Activated CD8-positive, alpha-beta memory T cell treated with anti-CD3 and anti-CD28 coated beads for 4 hours (primary cell): ENCODE data around the gene ADCY3.

Experiments
- DNase-seq, 2 donors: peaks; one replicate each; pipeline ENCODE4 v3.0.0-alpha.2; 2020; ENCODE audit warnings: low read depth in 2 of 2

Gene ADCY3

GRCh38 chr2:24925815-24926214 is 5.8 kb upstream of the ADCY3 start:
- no peak for DNase-seq

GRCh38 chr2:24924732-24925131 is 4.7 kb upstream of the ADCY3 start:
- no peak for DNase-seq

GRCh38 chr2:24924266-24924665 is 4.2 kb upstream of the ADCY3 start:
- no peak for DNase-seq

- no peak for DNase-seq
Observed at GRCh38 chr2:24923106-24923505, 3.1 kb upstream of the ADCY3 start.

- no peak for DNase-seq
Observed at GRCh38 chr2:24922556-24922955, 2.5 kb upstream of the ADCY3 start.

GRCh38 chr2:24920809-24921441 is 888 bp upstream of the ADCY3 start:
- no peak for DNase-seq

GRCh38 chr2:24919506-24920097 is 435 bp downstream of the ADCY3 start:
- DNase-seq = no peak

- DNase-seq = peak; percentile 31 to 50
Observed at GRCh38 chr2:24919037-24919505, 966 bp downstream of the ADCY3 start.

- no peak for DNase-seq
Observed at GRCh38 chr2:24918326-24919036, 1.6 kb downstream of the ADCY3 start.

- no peak for DNase-seq
Observed at GRCh38 chr2:24917731-24918325, 2.2 kb downstream of the ADCY3 start.

GRCh38 chr2:24917086-24917485 is 3.0 kb downstream of the ADCY3 start:
- no peak for DNase-seq

- DNase-seq = no peak
Observed at GRCh38 chr2:24915796-24916195, 4.2 kb downstream of the ADCY3 start.

- DNase-seq = no peak
Observed at GRCh38 chr2:24915175-24915574, 4.9 kb downstream of the ADCY3 start.

- no peak for DNase-seq
Observed at GRCh38 chr2:24914713-24915112, 5.3 kb downstream of the ADCY3 start.

- no peak for DNase-seq
Observed at GRCh38 chr2:24913911-24914310, 6.1 kb downstream of the ADCY3 start.

- DNase-seq = no peak
Observed at GRCh38 chr2:24912986-24913385, 7.1 kb downstream of the ADCY3 start.

GRCh38 chr2:24912523-24912922 is 7.5 kb downstream of the ADCY3 start:
- DNase-seq = no peak

GRCh38 chr2:24910245-24910644 is 9.8 kb downstream of the ADCY3 start:
- DNase-seq = no peak

- no peak for DNase-seq
Observed at GRCh38 chr2:24909555-24910177, 10.4 kb downstream of the ADCY3 start.

- DNase-seq = no peak
Observed at GRCh38 chr2:24908461-24908901, 11.6 kb downstream of the ADCY3 start.

- no peak for DNase-seq
Observed at GRCh38 chr2:24907116-24907515, 12.9 kb downstream of the ADCY3 start.

- DNase-seq = no peak
Observed at GRCh38 chr2:24906466-24906865, 13.6 kb downstream of the ADCY3 start.
